Measurements from ENCODE around the gene TRMT1. TPM values are rescaled to one million over a fixed set of nuclear protein-coding genes. Genes with fewer than 3 reads are reported as not detected.

TRMT1 gene
- total and polyA plus RNA-seq, 2 of the 8 experiments (the other 6 are each of a cell fraction or from before 2014, with no cell fraction given), result 77.4 to 99.3 TPM

- Histone ChIP-seq H3K36me3 (ENCODE audit: control insufficient read depth in 2 of 4, insufficient read depth in 4 of 4, low read length in 3 of 4) (peaks cover 0 to 7% (median 2%) of the 10 kb centered on the region in 4 experiments; a peak in 2 of 8 replicates), H2BK5ac (ENCODE audit: low read depth, low read length) (peak overlapping the region; percentile 93), H4K91ac (replicated peaks; ENCODE audit: insufficient read length, low read length) (peak overlapping the region; percentile 75), H3K23me2 (ENCODE audit: low read depth, low read length) (peaks cover 21% of the 10 kb centered on the region), H2AK5ac (ENCODE audit: low read depth, low read length) (peak overlapping the region; percentile 99), H3K18ac (ENCODE audit: extremely low read depth, low read length) (peak overlapping the region; percentile 55), H2BK15ac (ENCODE audit: low read length) (0 out of 2 replicates have a peak overlapping the region, but pooled peaks have one; percentile 88), H3K79me2 (ENCODE audit: control insufficient read depth in 1 of 2, insufficient read depth in 2 of 2, low read length in 2 of 2) (peaks cover 17 to 37% of the 10 kb centered on the region in 2 experiments), H3K4me3 (ENCODE audit: extremely low read depth in 1 of 4, insufficient read depth in 2 of 4, low read depth in 3 of 4, low read length in 4 of 4) (peak overlapping the region; percentile 90 to 99 (median 92)), H4K5ac (ENCODE audit: insufficient read length, low read depth, low read length) (peak overlapping the region; percentile 42), H4K20me1 (replicated peaks in 1 of 2; ENCODE audit: control insufficient read depth in 1 of 2, insufficient read depth in 2 of 2, low read length in 2 of 2) (peaks cover 7 to 11% of the 10 kb centered on the region in 2 experiments), H2BK120ac (replicated peaks; ENCODE audit: low read depth, low read length) (peak overlapping the region; percentile 75), H3K14ac (ENCODE audit: insufficient read length) (no peak overlapping the region), H4K8ac (ENCODE audit: extremely low read depth, insufficient read depth, low read length) (peak overlapping the region; percentile 63; the same call in 1 of the 2 replicates), H3K4me2 (ENCODE audit: insufficient read depth in 1 of 2, low read depth in 2 of 2, low read length in 2 of 2) (peak overlapping the region; percentile 77 to 82), H3K4ac (replicated peaks; ENCODE audit: insufficient read length, low read depth, low read length) (peak overlapping the region; percentile 47), H3K56ac (replicated peaks; ENCODE audit: insufficient read length, low read depth, low read length) (no peak overlapping the region), H3K9ac (replicated peaks in 1 of 4; ENCODE audit: extremely low read depth in 1 of 4, low read depth in 3 of 4, low read length in 3 of 4) (peak overlapping the region in 3 of 4 experiments; percentile 80 to 97 (median 92); a peak in 5 of 7 replicates), H3K27me3 (replicated peaks in 1 of 4; ENCODE audit: control insufficient read depth in 3 of 4, extremely low read depth in 1 of 4, insufficient read depth in 3 of 4, low read length in 3 of 4) (no peaks in the 10 kb centered on the region; a peak in 1 of 7 replicates), H3K4me1 (replicated peaks in 1 of 4; ENCODE audit: control insufficient read depth in 3 of 4, insufficient read depth in 4 of 4, low read length in 3 of 4) (peaks cover 0 to 8% (median 6%) of the 10 kb centered on the region in 4 experiments; a peak in 6 of 7 replicates), H3K9me3 (ENCODE audit: insufficient read depth in 2 of 2, low read depth in 1 of 2, low read length in 1 of 2) (no peaks in the 10 kb centered on the region), H2BK20ac (ENCODE audit: low read length) (0 out of 2 replicates have a peak overlapping the region, but pooled peaks have one; percentile 7), H2BK12ac (ENCODE audit: low read depth, low read length) (peak overlapping the region; percentile 95), H3K27ac (ENCODE audit: low read depth, low read length) (peak overlapping the region; percentile 85), H3K23ac (ENCODE audit: insufficient read length) (no peak overlapping the region), H3K79me1 (ENCODE audit: low read depth, low read length) (no peaks in the 10 kb centered on the region), H2AFZ (ENCODE audit: low read length) (no peak overlapping the region)
- WGBS, 2 experiments (ENCODE audit: extremely low coverage in 1 of 2, insufficient coverage in 1 of 2, insufficient read length in 1 of 2, insufficient replicate concordance in 2 of 2, low coverage in 1 of 2, low lambda C conversion rate in 2 of 2, missing lambda C conversion rate in 1 of 2), result 1% methylated on average over 24 of the region's 24 CpGs; no CpG with 5 or more reads in 1 of the 2 experiments
- CTCF ChIA-PET (ENCODE audit: partially characterized antibody), result interaction anchor here (0.6 to 1.3 kb wide), 4 partner anchors 9 to 269 kb away, joined by 3 to 4 read pairs (median 4); no protein-coding TSS in a partner anchor
- POLR2A ChIA-PET (ENCODE audit: partially characterized antibody), result interaction anchor here (0.7 to 9.6 kb wide), 24 partner anchors 11 to 458 kb away, joined by 3 to 530 read pairs (median 5); partner anchors contain the start of genes NACC1, TNPO2 and TRMT1
- FAIRE-seq (no peak), DNase-seq (ENCODE audit: low read depth in 1 of 2, low spot score in 2 of 2) (peak in 1 of 2 experiments; percentile 90)
- TF ChIP-seq EGR1 (IDR thresholded peaks at IDR 0.05; ENCODE audit: borderline replicate concordance, low read depth, low read length) (no peak; the same call in 1 of the 2 replicates), ATF2 (IDR thresholded peaks at IDR 0.05; ENCODE audit: low read length) (peak; percentile 84; the same call in 1 of the 2 replicates), SRF (IDR thresholded peaks at IDR 0.05; ENCODE audit: low read depth, low read length) (0 out of 2 replicates have a peak, but pooled peaks have one; percentile 8), SIRT6 (IDR thresholded peaks at IDR 0.05; ENCODE audit: low read length) (peak; percentile 64), KDM1A (IDR thresholded peaks at IDR 0.05; ENCODE audit: borderline replicate concordance, low read length) (peak; percentile 99), GTF2F1 (IDR thresholded peaks at IDR 0.05; ENCODE audit: borderline replicate concordance, low read depth, low read length) (no peak), HDAC2 (IDR thresholded peaks at IDR 0.05; ENCODE audit: borderline replicate concordance in 1 of 2, low read depth in 2 of 2, low read length in 2 of 2) (peak in 1 of 2 experiments; percentile 96; a peak in 2 of 4 replicates), GABPA (IDR thresholded peaks at IDR 0.05; ENCODE audit: borderline replicate concordance, insufficient read depth, low read length) (no peak), TAF7 (optimal IDR thresholded peaks at IDR 0.05; ENCODE audit: borderline replicate concordance, low read depth, low read length) (peak; percentile 1)
Measured at GRCh38 chr19:13154911-13155471, 38.5 kb upstream of the TRMT1 start.

Data from H1 (cell line).